Measurements from ENCODE around the gene CHTF8.

DNA sequence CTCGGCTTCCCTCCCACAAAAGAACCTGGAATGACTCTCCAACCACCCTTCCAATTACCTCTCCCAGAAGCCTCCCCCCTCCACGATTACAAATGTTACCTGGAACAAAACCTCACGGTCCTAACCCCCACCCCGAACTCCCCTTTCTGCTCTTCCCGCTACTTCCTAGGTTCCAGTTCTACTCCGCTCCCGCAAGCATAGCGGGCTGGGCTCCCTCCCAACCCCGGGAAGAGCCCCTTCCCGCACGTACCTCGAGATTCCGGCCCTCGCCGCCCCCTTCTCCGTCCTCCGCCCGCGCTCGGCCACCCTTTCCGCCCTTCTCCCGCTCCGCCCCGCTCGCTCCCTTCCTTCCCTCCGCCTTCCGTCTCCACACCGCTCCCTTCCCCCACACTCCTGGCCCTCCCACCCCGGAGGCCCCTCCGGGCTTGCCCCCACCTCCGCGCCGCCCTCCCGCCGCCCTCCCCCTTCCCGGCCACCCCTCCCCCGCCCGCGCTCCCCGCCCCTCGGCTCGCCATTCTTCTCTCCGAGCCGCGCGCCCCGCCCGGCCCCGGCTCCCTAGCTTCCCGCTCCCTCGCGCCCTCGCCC lies 457 bp downstream of the CHTF8 start:
- TF ChIP-seq, protein P1, sequence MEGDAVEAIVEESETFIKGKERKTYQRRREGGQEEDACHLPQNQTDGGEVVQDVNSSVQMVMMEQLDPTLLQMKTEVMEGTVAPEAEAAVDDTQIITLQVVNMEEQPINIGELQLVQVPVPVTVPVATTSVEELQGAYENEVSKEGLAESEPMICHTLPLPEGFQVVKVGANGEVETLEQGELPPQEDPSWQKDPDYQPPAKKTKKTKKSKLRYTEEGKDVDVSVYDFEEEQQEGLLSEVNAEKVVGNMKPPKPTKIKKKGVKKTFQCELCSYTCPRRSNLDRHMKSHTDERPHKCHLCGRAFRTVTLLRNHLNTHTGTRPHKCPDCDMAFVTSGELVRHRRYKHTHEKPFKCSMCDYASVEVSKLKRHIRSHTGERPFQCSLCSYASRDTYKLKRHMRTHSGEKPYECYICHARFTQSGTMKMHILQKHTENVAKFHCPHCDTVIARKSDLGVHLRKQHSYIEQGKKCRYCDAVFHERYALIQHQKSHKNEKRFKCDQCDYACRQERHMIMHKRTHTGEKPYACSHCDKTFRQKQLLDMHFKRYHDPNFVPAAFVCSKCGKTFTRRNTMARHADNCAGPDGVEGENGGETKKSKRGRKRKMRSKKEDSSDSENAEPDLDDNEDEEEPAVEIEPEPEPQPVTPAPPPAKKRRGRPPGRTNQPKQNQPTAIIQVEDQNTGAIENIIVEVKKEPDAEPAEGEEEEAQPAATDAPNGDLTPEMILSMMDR (conservative IDR thresholded peaks at IDR 0.05): no peak
- TF ChIP-seq EZH2 (IDR thresholded peaks at IDR 0.05; ENCODE audit: low read depth): no peak

Data from PC-9 (cell line).